KBM-7 (cell line): Measurements from ENCODE around the gene IKZF1.

Source experiments
- DNase-seq: peaks from one replicate; pipeline ENCODE4 v3.0.0-alpha.2; 2015
- in situ Hi-C: fragments of 300-500 bp; cut with MboI; formaldehyde crosslinking; loops from 2 replicates; pipeline ENCODE4 v1.14.3; 2020; ENCODE audit warnings: low sequenced_read_pairs, low pct_unique_long_range_greater_than_20kb, mixed read lengths

Gene IKZF1

DNA sequence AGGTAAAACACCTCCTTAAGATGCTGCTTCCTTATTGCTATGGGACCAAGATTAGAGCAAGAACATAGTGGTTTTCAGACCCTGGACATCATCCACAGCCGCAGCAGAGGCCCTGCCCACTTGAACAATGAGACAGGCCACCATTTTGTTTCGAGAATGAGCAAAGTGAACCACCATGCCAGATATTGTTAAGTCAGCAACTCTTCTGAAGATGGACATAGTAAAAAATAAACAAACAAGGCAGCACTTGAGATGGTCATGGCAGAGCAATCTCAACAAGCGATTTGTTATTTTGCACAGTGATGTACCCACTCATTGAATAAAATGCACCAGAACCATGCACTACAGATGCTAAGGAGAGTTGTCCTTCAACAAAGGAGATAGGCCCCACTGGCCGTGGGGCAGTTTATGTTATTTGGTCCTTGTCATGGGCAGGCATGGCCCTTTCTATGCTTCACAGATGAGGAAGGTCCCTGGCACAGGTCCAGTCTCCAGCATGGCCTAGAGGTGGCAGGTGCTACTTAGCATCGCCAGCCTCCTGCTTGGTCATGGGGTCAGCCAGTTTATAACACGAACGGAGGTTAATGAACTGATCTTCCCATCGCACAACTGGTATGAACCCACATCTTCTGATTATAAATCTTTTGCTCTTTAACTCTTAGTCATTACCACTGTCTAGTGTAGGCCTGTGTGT, 44.1 kb downstream of the IKZF1 start:
- in situ Hi-C loops = no loop called here
- no peak for DNase-seq

DNA sequence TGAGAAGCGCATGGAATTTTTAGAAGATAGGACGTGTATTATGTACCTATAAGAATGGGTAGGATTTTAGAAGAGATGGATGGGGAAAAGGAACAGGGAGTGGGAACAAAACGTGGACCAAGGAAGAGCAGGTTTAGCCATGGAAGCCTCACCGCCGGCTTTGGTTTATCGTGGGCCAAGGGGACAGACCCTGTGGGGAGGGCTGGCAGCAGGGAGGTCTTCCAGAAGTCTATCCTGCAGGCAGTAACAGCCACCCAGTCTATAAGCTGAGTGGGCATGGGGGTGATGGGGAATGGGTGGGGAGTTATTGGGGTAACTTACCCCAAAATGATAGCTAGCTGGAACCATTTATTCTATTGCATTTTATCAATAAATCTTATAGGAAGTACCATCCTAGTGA, 44.9 kb downstream of the IKZF1 start:
- DNase-seq = no peak
- in situ Hi-C loops = no loop called here

DNA sequence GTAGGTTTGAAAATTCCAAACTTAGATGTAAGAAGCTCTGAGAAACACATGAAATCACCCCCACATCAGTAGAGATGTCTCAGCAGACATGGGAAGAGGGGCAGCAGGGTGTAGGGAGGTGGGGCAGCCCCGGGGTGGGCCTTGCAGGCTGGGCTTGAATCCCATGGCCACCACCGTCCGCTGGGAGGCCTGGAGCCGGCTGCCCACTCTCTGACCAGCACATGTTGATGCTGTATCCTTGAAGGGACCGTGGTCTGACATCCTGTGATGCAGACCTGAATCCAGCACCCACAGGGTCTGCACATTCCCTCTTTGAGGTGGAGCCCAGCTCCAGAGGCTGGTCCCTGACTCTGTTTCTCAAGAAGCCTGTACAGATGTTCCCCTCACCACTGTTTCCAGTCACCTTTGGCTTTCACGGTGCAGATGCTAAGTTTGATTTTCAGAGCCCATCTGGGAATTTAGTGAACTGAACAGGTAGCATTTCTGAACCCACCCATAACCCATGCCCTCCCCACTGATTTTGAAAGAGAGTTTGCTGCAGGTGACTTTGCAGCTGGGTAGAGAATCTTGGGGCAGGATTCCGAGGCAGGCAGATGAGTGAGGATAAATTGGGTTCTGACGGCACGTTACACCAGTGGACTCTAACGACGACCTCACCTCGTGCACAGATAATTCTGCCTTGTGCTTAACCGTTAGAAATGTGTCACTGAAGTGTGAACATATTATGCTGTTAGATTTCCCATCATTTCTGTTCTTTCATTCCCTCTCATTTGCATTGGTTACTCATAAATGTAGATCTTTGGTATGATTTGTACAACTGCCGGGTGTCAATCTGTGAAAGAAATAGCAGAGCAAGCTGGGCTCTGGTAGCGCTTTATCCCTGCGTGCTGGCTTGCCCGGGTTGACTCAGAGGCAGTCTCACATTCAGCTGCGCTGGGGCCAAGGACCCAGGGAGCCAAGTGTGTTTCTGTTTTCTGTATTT, 45.7 kb downstream of the IKZF1 start:
- in situ Hi-C loops = loop anchor here (10.0 kb wide), 1 partner anchor 135 kb away; no protein-coding TSS in a partner anchor
- no peak for DNase-seq

DNA sequence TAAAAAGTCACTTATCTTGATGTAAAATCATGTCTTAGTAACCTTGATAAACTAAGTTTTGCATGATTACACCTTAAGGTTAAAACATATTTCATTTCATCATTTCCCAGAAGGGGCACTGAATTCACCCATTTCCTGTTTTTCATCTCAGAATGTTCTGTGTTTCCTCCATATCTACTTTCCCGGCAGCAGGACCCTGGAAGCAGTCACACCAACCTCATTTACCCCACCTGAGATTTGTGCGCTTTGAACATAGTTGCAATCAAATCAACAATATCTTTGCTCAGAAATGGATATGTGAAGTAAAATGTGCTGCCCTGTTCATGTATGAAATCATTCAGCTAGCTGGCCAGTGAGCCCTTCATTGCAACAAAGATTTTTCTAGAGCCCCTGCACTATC, 46.8 kb downstream of the IKZF1 start:
- no peak for DNase-seq
- in situ Hi-C loops = loop anchor here (10.0 kb wide), 1 partner anchor 136 kb away; no protein-coding TSS in a partner anchor

DNA sequence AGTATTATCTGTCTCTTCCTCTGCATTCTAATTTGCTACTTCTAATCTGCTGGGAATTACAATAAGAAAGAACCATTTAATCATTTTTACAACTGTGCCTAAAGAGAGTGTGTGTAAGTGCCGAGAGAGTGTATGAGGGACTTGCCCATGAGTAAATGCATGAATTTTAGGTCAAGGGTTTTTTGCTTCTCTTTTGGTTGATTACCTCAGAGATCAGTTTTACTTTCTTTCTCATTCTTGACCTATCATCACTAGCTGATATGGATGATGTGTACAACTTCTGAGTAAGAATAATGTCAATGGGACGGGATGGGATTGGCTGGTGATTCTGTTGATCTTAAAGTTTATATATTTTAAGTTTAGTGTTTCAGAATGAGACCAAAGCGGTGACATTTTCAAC, 47.8 kb downstream of the IKZF1 start:
- in situ Hi-C loops = loop anchor here (10.0 kb wide), 1 partner anchor 137 kb away; no protein-coding TSS in a partner anchor
- no peak for DNase-seq

DNA sequence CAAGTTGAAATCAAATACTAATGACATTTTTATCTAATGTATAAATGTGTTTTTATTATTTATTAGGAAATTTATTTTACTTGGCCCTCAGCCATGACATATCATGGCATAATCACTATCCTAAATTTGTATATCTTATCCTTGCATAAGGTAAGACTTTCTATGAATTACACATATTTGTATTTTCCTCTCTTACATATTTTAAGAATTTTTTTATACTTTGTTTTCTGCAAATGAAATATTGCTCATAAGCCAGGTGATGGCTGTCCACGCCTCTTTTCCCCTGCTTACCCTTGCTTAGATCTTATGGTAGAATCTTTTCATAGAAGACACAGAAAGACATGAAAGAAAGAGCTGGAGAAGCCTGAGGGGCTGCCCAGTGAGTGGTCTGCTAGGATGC, 48.2 kb downstream of the IKZF1 start:
- no peak for DNase-seq
- in situ Hi-C loops = loop anchor here (10.0 kb wide), 1 partner anchor 138 kb away; no protein-coding TSS in a partner anchor

DNA sequence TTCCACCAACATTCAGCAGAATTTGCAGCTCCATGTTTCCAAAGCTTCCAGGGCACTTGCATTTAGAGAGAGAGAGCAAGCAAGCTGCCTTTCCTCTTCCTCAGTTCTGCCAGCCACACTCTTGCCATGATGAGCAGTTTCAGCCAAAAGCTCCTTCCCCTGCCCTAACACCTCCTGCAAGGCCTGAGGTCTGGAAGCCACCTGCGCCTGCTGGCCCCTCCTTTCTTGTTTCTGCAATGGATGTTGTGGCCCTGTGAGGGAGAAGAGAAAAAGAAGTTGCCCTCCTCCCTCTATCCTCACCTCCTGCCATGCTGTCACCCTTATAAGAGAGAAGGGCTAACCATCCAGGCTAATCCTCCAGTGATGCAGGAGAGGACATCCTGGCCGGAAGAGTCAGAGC, 48.7 kb downstream of the IKZF1 start:
- DNase-seq = no peak
- in situ Hi-C loops = loop anchor here (10.0 kb wide), 1 partner anchor 138 kb away; no protein-coding TSS in a partner anchor

DNA sequence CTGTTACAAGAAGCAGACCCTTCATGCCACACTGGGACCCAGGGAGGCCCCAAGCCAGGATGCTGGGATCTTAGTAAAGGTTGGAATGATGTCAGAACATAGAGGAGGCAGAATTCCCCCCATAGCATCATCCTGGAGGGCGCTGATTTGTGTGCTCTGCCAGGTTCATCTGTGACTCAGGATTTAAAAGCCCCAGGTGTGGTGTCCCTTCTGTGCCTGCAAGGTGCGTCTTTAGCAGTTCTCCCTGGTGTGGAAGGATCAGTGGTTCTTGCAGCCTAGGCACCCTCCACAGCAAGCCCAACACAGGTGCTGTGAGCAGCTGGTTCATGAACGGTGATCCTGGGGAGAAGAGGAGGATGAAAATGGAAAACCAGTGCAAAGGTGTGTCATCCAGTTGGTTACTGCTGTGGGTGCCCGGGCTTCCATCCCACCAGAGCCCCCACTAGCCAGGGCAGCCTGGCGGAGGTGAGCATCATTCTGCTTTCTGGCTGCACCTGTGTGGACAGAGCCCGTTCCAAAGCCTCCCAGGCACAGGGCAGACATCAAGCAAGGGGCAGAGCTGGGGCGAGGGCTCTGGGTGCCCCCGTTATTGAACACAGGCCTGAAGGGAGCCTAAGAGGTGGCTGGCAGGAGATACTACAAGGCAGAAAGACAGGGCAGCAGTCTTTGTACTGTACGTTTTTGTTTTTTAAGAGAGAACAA, 49.5 kb downstream of the IKZF1 start:
- in situ Hi-C loops = loop anchor here (10.0 kb wide), 1 partner anchor 139 kb away; no protein-coding TSS in a partner anchor
- DNase-seq = no peak

DNA sequence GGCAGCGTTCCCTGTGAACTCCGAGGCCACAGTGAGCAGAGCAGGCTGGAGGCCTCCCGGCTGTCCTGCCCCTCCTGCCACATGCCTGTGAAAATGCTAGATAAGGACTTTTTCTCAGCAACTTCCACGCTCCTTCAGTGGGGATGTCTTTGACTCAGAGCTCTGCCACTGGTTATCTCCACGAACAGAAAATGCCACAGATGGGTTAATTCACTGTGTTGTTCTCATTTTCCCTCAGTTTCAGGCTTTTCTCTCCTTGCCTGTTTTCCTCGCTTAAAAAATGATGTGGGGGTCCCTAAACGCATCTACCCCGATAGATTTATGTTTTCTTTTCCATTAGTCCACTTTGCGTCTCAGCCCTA, 51.3 kb downstream of the IKZF1 start:
- no peak for DNase-seq
- in situ Hi-C loops = loop anchor here (10.0 kb wide), 1 partner anchor 141 kb away; no protein-coding TSS in a partner anchor

DNA sequence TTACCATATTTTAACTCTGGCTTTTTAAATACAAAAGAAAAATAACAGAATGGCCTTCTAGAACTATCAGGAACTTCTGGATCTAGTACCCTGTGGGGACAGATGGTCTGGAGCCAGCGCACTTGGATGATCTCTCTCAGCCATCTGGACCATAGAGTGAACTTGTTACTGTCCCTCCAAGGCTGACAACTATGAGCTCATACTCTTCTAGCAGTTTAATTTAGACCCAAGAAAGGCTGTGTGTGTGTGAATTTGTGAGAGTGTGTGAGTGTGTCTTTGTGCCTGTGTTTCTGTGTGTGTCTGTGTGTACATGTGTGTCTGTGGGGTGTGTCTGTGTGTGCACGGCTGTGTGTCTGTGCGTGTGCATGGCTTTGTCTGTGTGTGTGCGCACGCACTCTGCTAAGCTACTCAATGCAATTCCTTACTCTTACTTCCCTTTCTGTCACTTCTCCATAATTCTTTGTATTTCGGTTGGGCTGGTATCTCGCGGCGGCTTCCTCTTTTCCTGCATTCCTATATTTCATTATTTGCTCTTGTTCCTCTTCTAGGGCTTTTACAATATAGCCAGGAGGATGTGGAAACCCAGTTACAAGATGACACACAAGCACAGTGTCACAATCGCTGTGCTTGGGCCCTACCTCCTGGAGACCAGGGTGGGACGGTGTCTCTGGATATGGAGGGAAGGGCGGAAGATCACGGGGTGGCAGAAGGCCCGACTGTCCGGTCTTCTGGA, 51.9 kb downstream of the IKZF1 start:
- peak; percentile 98 for DNase-seq
- in situ Hi-C loops = loop anchor here (10.0 kb wide), 1 partner anchor 142 kb away; no protein-coding TSS in a partner anchor

DNA sequence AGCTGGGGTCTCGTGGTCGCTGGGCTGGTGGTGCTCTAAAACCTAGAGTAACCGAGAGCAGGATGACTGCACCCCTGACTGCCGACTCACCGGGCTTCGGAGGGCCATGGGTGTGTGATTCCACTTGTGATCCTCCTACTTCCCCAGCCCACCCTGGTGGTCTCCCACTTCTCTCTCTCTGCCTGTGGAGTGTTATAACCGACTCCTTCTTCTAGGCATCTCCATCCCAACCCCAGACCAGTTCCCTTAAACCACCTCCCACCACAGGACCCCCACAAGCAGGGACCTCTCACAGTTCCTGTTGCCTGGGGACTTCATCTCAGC, 52.4 kb downstream of the IKZF1 start:
- in situ Hi-C loops = loop anchor here (10.0 kb wide), 1 partner anchor 142 kb away; no protein-coding TSS in a partner anchor
- no peak for DNase-seq

DNA sequence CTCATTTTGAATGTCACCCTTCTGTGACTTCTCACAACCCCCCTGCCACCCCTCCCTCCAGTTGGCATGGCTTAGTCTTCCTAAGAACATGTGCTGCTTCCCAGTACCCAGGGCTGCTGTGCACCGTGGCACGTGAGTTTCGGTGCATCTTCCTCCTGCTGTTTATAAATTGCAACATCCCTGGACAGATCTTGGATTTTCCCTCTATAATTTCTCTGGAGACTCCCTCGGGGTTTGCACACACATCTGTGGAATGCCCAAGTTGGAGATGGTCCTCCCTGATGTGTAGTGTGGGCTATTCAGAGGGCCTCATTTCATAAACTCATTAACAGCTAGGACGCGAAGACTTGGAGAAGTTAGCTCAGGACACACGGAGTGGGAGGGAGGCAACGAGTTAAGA, 52.9 kb downstream of the IKZF1 start:
- in situ Hi-C loops = loop anchor here (10.0 kb wide), 1 partner anchor 143 kb away; no protein-coding TSS in a partner anchor

DNA sequence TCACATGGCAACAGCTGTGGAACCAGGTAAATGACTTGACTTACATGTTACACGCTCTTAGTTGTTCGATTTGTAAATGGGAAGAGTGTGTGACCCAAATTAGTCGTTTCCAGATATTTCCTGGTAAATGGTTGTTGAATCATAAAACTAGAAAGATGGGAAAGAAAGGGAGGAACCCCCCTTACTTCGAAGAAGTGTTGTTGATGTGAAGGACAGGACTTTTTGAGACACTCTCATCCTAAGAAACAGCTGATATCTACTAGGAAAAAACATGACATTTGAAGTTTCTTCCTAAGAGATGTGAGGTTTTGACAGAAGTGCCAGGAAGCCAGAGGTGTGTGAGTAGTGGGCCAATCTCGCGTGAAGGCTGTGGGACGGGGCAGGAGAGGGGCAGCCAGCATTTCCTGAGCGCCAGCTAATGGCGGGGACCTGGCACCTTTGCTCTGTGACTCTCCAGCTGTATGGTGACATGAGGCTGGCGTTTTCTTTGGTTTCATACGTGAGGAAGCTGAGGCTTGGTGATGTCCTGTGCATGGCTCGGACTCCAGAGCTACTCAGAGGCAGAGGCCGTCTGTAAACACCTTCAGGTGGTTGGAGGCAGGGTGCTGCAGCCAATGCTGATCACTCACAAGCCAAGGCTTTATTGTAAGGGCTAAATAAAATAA, 53.7 kb downstream of the IKZF1 start:
- DNase-seq = no peak
- in situ Hi-C loops = loop anchor here (10.0 kb wide), 1 partner anchor 143 kb away; no protein-coding TSS in a partner anchor

More for the DNA sequence above, 52.9 kb downstream of the IKZF1 start:
- DNase-seq = no peak

DNA sequence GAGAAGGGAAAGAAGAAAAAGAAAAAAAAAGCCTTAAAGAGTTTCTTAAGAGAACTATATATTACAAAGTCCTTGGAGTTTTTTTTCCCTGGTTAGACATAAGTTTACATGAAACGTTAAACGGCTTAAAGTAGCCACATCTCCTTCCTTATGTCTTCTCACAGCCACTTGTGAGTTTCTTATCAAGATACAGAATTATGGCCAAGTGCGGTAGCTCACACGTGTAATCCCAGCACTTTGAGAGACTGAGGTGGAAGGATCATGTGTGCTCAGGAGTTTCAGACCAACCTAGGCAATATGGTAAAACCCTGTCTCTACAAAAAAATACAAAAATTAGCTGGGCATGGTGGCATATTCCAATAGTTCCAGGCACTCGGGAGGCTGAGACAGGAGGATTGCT, 54.3 kb downstream of the IKZF1 start:
- in situ Hi-C loops = loop anchor here (10.0 kb wide), 1 partner anchor 144 kb away; no protein-coding TSS in a partner anchor
- no peak for DNase-seq

DNA sequence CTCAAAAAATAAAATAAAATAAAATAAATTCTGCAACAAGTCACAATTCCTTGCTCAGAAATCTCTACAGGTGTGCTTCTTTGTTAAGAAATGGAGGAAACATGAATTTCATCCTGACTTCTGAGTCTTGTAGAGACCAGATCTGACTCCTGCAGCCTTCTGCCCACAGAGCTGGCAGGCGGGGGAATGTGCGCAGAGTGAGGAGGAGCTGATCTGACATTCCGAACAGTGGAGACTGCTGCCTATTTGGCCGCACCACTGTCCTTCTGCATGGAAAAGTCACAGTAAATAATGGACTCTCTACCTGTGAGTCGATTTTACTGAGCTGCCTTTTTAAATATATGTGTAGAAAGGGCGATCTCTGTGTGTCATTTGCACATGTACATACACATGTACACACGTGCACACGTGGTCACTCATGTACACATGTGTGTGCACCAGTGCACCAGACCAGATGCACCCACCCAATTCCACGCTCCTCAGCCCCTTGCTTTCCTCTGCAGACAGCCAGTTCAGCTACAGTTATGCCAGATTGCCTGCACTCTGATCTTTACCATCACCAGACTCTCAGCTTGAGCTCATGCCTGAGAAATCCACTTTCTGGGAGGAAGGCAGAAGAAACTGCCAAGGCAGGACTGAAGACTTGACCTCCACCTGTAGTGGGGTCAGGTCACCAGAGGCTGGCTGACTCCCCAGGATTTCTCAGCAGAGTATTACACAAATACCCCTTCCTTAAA, 54.9 kb downstream of the IKZF1 start:
- DNase-seq = no peak
- in situ Hi-C loops = loop anchor here (10.0 kb wide), 1 partner anchor 145 kb away; no protein-coding TSS in a partner anchor

DNA sequence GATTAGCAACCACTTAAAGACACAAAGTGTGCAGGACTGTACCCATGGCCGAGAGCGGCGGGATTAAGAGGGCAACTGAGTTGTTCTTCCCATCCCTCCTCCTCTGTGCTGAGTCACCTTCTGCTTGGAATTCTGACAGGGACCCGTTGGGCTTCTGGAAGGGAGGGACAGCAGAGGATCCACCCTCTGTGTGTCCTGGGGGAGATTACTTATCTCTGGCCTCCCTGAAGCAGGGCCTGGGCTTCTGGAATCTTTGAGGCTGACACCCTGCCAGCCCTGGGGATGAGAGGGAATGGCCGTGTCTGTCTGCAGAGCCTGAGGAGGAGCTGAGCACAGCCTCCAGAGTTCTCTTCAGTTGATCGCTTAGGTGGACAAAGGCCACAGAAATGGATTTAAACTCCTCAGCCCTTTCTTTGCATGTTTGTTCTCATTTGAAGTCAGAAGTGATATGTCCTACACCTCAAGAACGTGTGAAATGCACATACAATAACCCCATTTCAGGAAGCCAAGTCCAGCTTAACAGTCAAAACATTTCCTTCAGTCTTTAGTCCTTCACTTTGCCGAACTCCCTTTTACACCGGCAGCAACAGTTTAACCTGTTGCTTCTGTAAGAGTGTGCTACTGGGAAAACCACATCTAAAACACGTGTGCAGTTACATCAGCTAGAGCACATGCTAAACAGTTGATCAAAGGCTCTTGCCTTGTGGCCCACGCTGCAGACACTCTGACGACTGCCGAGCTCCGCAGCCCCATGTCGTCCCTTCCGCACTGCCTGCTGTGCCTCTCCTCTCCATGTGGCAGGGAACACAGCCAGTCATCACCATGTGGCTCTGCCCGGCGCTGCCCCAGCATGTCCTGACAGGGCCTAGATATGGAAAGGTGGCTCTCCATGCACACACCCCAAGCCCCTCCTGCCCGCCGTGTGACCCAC, 55.7 kb downstream of the IKZF1 start:
- DNase-seq = no peak
- in situ Hi-C loops = loop anchor here (10.0 kb wide), 1 partner anchor 145 kb away; no protein-coding TSS in a partner anchor
